ENCODE measurements around the gene PSMD5. TPM values are rescaled to one million over a fixed set of nuclear protein-coding genes. Genes with fewer than 3 reads are reported as not detected.

The PSMD5 gene
- total and polyA plus RNA-seq, 8 donors: 14.8 to 39.1 (median 21.2) TPM

- DNase-seq: peak in 1 of 2 donors; percentile 54
- Histone ChIP-seq H3K4me1 (peaks cover 0 to 53% (median 27%) of the 10 kb centered on the region in 4 donors), H3K27ac (peak overlapping the region; percentile 41 to 83 (median 73))
These were observed 47.9 kb upstream of the PSMD5 start for GRCh38 chr9:120890320-120891244.

GRCh38 chr9:120889606-120890271, 47.0 kb upstream of the PSMD5 start:
- intact Hi-C loops (cut with DNase I; ENCODE audit: low total_unique reads): no loop called here
- H3K27me3 ChIP-seq: no peaks in the 10 kb centered on the region
- 90 to 100% (median 100%) methylated on average over 1 of the region's 1 CpG for WGBS, 5 donors
- H3K27ac ChIP-seq: peak overlapping the region in 4 of 5 donors; percentile 65 to 83 (median 74)
- no peak overlapping the region for H3K4me3 ChIP-seq
- H3K4me1 ChIP-seq: peaks cover 0 to 48% (median 23%) of the 10 kb centered on the region in 4 donors
- H3K9me3 ChIP-seq: no peaks in the 10 kb centered on the region
- TF ChIP-seq POLR2A (IDR thresholded peaks at IDR 0.05): no peak
- no peak for TF ChIP-seq CTCF (IDR thresholded peaks at IDR 0.05)
- TF ChIP-seq EP300 (IDR thresholded peaks at IDR 0.05): no peak
- TF ChIP-seq POLR2AphosphoS5 (IDR thresholded peaks at IDR 0.05): no peak
- no peaks in the 10 kb centered on the region for H3K36me3 ChIP-seq
- DNase-seq: no peak

More at GRCh38 chr9:120890320-120891244, 47.9 kb upstream of the PSMD5 start:
- H3K4me3 ChIP-seq: no peak overlapping the region
- TF ChIP-seq CTCF (IDR thresholded peaks at IDR 0.05) (no peak), EP300 (IDR thresholded peaks at IDR 0.05) (no peak), POLR2AphosphoS5 (IDR thresholded peaks at IDR 0.05) (no peak), POLR2A (IDR thresholded peaks at IDR 0.05) (no peak)
- 64 to 74% (median 72%) methylated on average over 14 of the region's 14 CpGs for WGBS, 5 donors
- intact Hi-C loops (cut with DNase I; ENCODE audit: low total_unique reads): no loop called here
- no peaks in the 10 kb centered on the region for H3K9me3 ChIP-seq
- no peaks in the 10 kb centered on the region for H3K36me3 ChIP-seq
- no peaks in the 10 kb centered on the region for H3K27me3 ChIP-seq

- Histone ChIP-seq H3K36me3 (no peaks in the 10 kb centered on the region), H3K9me3 (no peaks in the 10 kb centered on the region), H3K4me3 (no peak overlapping the region), H3K4me1 (peaks cover 0 to 36% (median 16%) of the 10 kb centered on the region in 4 donors), H3K27ac (no peak overlapping the region), H3K27me3 (no peaks in the 10 kb centered on the region)
- intact Hi-C loops (cut with DNase I; ENCODE audit: low total_unique reads): no loop called here
- no peak for DNase-seq
- TF ChIP-seq EP300 (IDR thresholded peaks at IDR 0.05) (no peak), CTCF (IDR thresholded peaks at IDR 0.05) (no peak), POLR2AphosphoS5 (IDR thresholded peaks at IDR 0.05) (no peak), POLR2A (IDR thresholded peaks at IDR 0.05) (no peak)
These were observed 45.9 kb upstream of the PSMD5 start for GRCh38 chr9:120888626-120889025.

- Histone ChIP-seq H3K4me3 (no peak overlapping the region), H3K9me3 (no peaks in the 10 kb centered on the region), H3K36me3 (no peaks in the 10 kb centered on the region), H3K4me1 (peaks cover 0 to 17% (median 9%) of the 10 kb centered on the region in 4 donors), H3K27me3 (no peaks in the 10 kb centered on the region), H3K27ac (peak overlapping the region in 2 of 5 donors; percentile 6 to 9)
- no peak for TF ChIP-seq EP300 (IDR thresholded peaks at IDR 0.05)
- TF ChIP-seq POLR2AphosphoS5 (IDR thresholded peaks at IDR 0.05): no peak
- TF ChIP-seq CTCF (IDR thresholded peaks at IDR 0.05): no peak
- TF ChIP-seq POLR2A (IDR thresholded peaks at IDR 0.05): no peak
- 70 to 79% (median 75%) methylated on average over 8 of the region's 8 CpGs for WGBS, 5 donors
- intact Hi-C loops (cut with DNase I; ENCODE audit: low total_unique reads): no loop called here
- DNase-seq: no peak
These were observed 43.8 kb upstream of the PSMD5 start for GRCh38 chr9:120886490-120886967.
